BLaER1 (cell line): ENCODE data around the gene CRTC2.
"Not testable (repeated sequence)": the region's sequence is repeated elsewhere in the genome, so short reads cannot be mapped to it uniquely, and the experiment has no call there.

Source experiments
- H3K27ac ChIP-seq: shearing (Covaris generic); formaldehyde crosslinking; 2 replicates; pipeline ENCODE4 v1.8.1; 2022
- H3K27me3 ChIP-seq: shearing (Covaris generic); formaldehyde crosslinking; 2 replicates; pipeline ENCODE4 v1.8.1; 2022
- H3K36me3 ChIP-seq: shearing (Covaris generic); formaldehyde crosslinking; 2 replicates; pipeline ENCODE4 v1.8.1; 2022
- H3K4me1 ChIP-seq: shearing (Covaris generic); formaldehyde crosslinking; 2 replicates; pipeline ENCODE4 v1.8.1; 2022
- H3K4me2 ChIP-seq: shearing (Covaris generic); formaldehyde crosslinking; 2 replicates; pipeline ENCODE4 v1.8.1; 2022
- H3K4me3 ChIP-seq: shearing (Covaris generic); formaldehyde crosslinking; 2 replicates; pipeline ENCODE4 v1.8.1; 2022
- H3K9ac ChIP-seq: shearing (Covaris generic); formaldehyde crosslinking; 2 replicates; pipeline ENCODE4 v1.8.1; 2022
- H3K9me3 ChIP-seq: shearing (Covaris generic); formaldehyde crosslinking; 2 replicates; pipeline ENCODE4 v1.8.1; 2022
- H4K20me1 ChIP-seq: shearing (Covaris generic); formaldehyde crosslinking; 2 replicates; pipeline ENCODE4 v1.8.1; 2022
- Cebpa-rat ChIP-seq: shearing (Covaris generic); IDR thresholded peaks from 2 replicates; pipeline ENCODE4 v1.8.1; 2022

The CRTC2 gene

GRCh38 chr1:153921080-153921802, 37.2 kb downstream of the CRTC2 start:
- Histone ChIP-seq H3K36me3 (peaks cover 17% of the 10 kb centered on the region), H3K27ac (peak overlapping the region; percentile 87), H4K20me1 (peaks cover 59% of the 10 kb centered on the region), H3K9me3 (no peaks in the 10 kb centered on the region), H3K4me2 (peak overlapping the region; percentile 96), H3K4me1 (peaks cover 43% of the 10 kb centered on the region), H3K4me3 (peak overlapping the region; percentile 78), H3K9ac (peak overlapping the region; percentile 91), H3K27me3 (no peaks in the 10 kb centered on the region)
- TF ChIP-seq Cebpa-rat = no peak

- no peaks in the 10 kb centered on the region for H3K9me3 ChIP-seq
- H3K27ac ChIP-seq = peak overlapping the region; percentile 24; the same call in 1 of the 2 replicates
- H3K27me3 ChIP-seq = no peaks in the 10 kb centered on the region
- peak overlapping the region; percentile 96 for H3K4me2 ChIP-seq
- H3K36me3 ChIP-seq = peaks cover 28% of the 10 kb centered on the region
- H4K20me1 ChIP-seq = peaks cover 70% of the 10 kb centered on the region
- peak overlapping the region; percentile 78 for H3K4me3 ChIP-seq
- TF ChIP-seq Cebpa-rat = no peak
- H3K4me1 ChIP-seq = peaks cover 43% of the 10 kb centered on the region
- H3K9ac ChIP-seq = peak overlapping the region; percentile 91; the same call in 1 of the 2 replicates
Observed at GRCh38 chr1:153919876-153920852, 38.2 kb downstream of the CRTC2 start.

DNA sequence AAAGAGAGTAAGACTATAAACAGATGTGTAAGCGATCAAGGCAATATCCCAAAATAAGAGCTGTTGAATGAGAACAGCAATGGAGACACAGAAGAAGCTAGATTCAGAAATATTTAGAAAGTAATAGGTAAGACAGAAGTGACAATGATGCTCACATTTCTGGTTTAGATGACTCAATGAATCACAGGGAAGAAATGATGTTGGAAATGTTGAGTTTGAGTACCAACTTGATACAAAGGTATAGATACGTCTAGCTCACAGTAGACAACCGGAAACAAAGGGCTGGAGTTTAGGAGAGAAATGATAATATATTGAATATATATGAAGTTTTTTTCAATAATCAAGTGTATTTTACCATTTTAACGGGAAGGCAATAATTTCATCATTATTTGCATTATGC, 42.1 kb downstream of the CRTC2 start:
- TF ChIP-seq Cebpa-rat = no peak
- Histone ChIP-seq H4K20me1 (peaks cover 100% of the 10 kb centered on the region), H3K4me3 (no peak overlapping the region), H3K4me2 (no peak overlapping the region), H3K4me1 (peaks cover 35% of the 10 kb centered on the region), H3K9me3 (no peaks in the 10 kb centered on the region), H3K9ac (no peak overlapping the region), H3K27ac (no peak overlapping the region), H3K27me3 (no peaks in the 10 kb centered on the region), H3K36me3 (peaks cover 53% of the 10 kb centered on the region)

DNA sequence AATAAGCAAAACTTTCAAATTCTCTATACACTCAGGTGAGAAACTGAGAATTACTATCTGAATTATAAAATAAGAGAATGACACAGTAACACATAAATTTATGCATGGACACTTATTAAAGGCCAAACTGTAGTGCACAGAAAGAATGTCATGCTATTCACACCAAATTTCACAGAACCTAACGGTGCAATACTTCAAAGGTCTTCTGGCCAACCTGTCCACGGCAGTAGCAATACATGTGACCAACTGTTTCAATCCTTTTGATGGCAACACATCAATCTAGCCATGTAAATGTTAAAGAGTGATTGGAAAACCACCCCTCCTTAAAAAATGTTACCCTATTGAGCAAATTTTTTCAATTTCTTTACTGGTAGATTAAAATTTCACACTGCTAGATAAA, 46.1 kb downstream of the CRTC2 start:
- no peak for TF ChIP-seq Cebpa-rat
- peaks cover 100% of the 10 kb centered on the region for H4K20me1 ChIP-seq

DNA sequence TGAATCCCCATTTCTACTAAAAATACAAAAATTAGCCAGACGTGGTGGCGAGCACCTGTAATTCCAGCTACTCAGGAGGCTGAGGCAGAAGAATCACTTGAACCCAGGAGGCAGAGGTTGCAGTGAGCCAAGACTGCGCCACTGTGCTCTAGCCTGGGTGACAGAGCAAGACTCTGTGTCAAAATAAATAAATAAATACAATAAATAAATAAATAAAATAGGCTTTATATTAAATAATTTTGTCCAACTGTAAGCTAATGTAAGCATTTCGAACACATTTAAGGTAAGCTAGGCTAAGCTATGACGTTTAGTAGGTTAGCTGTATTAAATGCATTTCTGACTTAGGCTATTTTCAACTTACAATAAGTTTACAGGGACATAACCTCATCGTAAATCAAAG, 47.9 kb downstream of the CRTC2 start:
- peaks cover 100% of the 10 kb centered on the region for H4K20me1 ChIP-seq
- H3K4me3 ChIP-seq, H3K9ac ChIP-seq, H3K4me2 ChIP-seq, H3K27me3 ChIP-seq, H3K4me1 ChIP-seq, H3K27ac ChIP-seq, H3K9me3 ChIP-seq: not testable (repeated sequence)
- peaks cover 72% of the 10 kb centered on the region for H3K36me3 ChIP-seq

More for the DNA sequence above, 46.1 kb downstream of the CRTC2 start:
- Histone ChIP-seq H3K9me3 (no peaks in the 10 kb centered on the region), H3K9ac (no peak overlapping the region), H3K4me3 (no peak overlapping the region), H3K4me2 (no peak overlapping the region), H3K27ac (no peak overlapping the region), H3K4me1 (peaks cover 6% of the 10 kb centered on the region; the same call in 1 of the 2 replicates), H3K36me3 (peaks cover 76% of the 10 kb centered on the region), H3K27me3 (no peaks in the 10 kb centered on the region)

- Histone ChIP-seq H3K27ac (no peak overlapping the region), H3K9ac (no peak overlapping the region), H3K36me3 (peaks cover 74% of the 10 kb centered on the region), H3K27me3 (no peaks in the 10 kb centered on the region), H3K4me3 (no peak overlapping the region), H3K9me3 (peaks cover 8% of the 10 kb centered on the region), H3K4me1 (peaks cover 10% of the 10 kb centered on the region; the same call in 1 of the 2 replicates), H3K4me2 (no peak overlapping the region), H4K20me1 (peaks cover 97% of the 10 kb centered on the region)
- no peak for TF ChIP-seq Cebpa-rat
Observed at GRCh38 chr1:153908071-153908470, 50.3 kb downstream of the CRTC2 start.

- Histone ChIP-seq H3K4me2 (no peak overlapping the region), H3K9me3 (peaks cover 8% of the 10 kb centered on the region), H3K27me3 (no peaks in the 10 kb centered on the region), H3K4me1 (peaks cover 11% of the 10 kb centered on the region; the same call in 1 of the 2 replicates), H4K20me1 (peaks cover 97% of the 10 kb centered on the region), H3K27ac (no peak overlapping the region), H3K4me3 (no peak overlapping the region), H3K9ac (no peak overlapping the region), H3K36me3 (peaks cover 75% of the 10 kb centered on the region)
- no peak for TF ChIP-seq Cebpa-rat
Observed at GRCh38 chr1:153907134-153907533, 51.3 kb downstream of the CRTC2 start.

GRCh38 chr1:153906396-153906795, 52.0 kb downstream of the CRTC2 start:
- Histone ChIP-seq H3K4me3 (no peak overlapping the region), H3K4me1 (peaks cover 11% of the 10 kb centered on the region; the same call in 1 of the 2 replicates), H3K27me3 (no peaks in the 10 kb centered on the region), H3K4me2 (no peak overlapping the region), H3K27ac (no peak overlapping the region), H3K36me3 (peaks cover 79% of the 10 kb centered on the region), H4K20me1 (peaks cover 97% of the 10 kb centered on the region), H3K9me3 (peaks cover 8% of the 10 kb centered on the region), H3K9ac (no peak overlapping the region)
- no peak for TF ChIP-seq Cebpa-rat

DNA sequence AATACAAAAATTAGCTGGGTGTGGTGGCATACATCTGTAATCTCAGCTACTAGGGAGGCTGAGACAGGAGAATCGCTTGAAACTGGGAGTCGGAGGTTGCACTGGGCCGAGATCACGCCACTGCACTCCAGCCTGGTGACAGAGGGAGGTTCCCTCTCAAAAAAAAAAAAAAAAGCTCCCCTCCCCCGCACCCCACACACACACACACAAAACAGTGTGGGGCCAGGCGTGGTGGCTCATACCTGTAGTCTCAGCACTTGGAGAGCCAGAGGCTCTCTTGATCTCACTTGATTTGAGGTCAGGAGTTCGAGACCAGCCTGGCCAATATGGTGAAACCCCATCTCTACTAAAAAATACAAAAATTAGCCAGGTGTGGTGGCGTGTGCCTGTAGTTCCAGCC, 52.5 kb downstream of the CRTC2 start:
- not testable (repeated sequence) for H3K4me3 ChIP-seq, H3K9me3 ChIP-seq, H3K4me2 ChIP-seq, H3K9ac ChIP-seq, H3K27ac ChIP-seq, H3K27me3 ChIP-seq
- Histone ChIP-seq H4K20me1 (peaks cover 97% of the 10 kb centered on the region), H3K4me1 (peaks cover 11% of the 10 kb centered on the region; the same call in 1 of the 2 replicates), H3K36me3 (peaks cover 80% of the 10 kb centered on the region)
